Upper lobe of right lung (tissue), 1 donor: ENCODE results near the gene SENP8. TPM values are rescaled to one million over a fixed set of nuclear protein-coding genes. Genes with fewer than 3 reads are reported as not detected.
A peak's percentile ranks its signal among the peaks of the same experiment; 100 is the strongest.

Source experiments
- ATAC-seq: fragments of 200-7000 bp; cut with Tn5 transposase; one replicate; pipeline ENCODE4 v1.9.1; 2020; ENCODE audit warnings: mild to moderate bottlenecking, moderate library complexity
- DNase-seq: peaks from one replicate; pipeline ENCODE4 v3.0.0-alpha.2; 2020
- H3K27ac ChIP-seq: fragments of 200-600 bp; one replicate; pipeline ENCODE4 v1.8.0; 2022
- H3K27me3 ChIP-seq: fragments of 200-600 bp; one replicate; pipeline ENCODE4 v1.8.0; 2022; ENCODE audit warnings: mild to moderate bottlenecking
- H3K36me3 ChIP-seq: fragments of 200-600 bp; one replicate; pipeline ENCODE4 v1.8.0; 2022
- H3K4me1 ChIP-seq: fragments of 200-600 bp; one replicate; pipeline ENCODE4 v1.8.0; 2022
- H3K4me3 ChIP-seq: fragments of 200-600 bp; one replicate; pipeline ENCODE4 v1.8.0; 2022; ENCODE audit warnings: mild to moderate bottlenecking
- H3K9me3 ChIP-seq: fragments of 200-600 bp; one replicate; pipeline ENCODE4 v1.8.0; 2022
- intact Hi-C: fragments of 100-400 bp; cut with DNase I; formaldehyde crosslinking; loops from one replicate; pipeline ENCODE4 v1.11.0; 2022
- total RNA-seq: library from RNA; stranded (reverse); fragmentation: NEBNext Ultra II Directional; extraction: Animal tissue kit (Norgen Biotek cat#: 25700); gene quantifications from one replicate; pipeline ENCODE4 v1.2.1, GENCODE V29; 2021
- TF ChIP-seq, protein P1 (sequence below): fragments of 200-600 bp; IDR thresholded peaks from one replicate; pipeline ENCODE4 v1.8.0; 2022; ENCODE audit warnings: antibody characterized with exemption
- donor health status: DM: no; HTN: yes; CAD: no; lungs with severe emphysema.

SENP8 gene
- total RNA-seq, 1 donor from 2014 or later: 3.3 TPM

- Histone ChIP-seq H3K4me3 (no peak overlapping the region), H3K27ac (no peak overlapping the region), H3K4me1 (no peaks in the 10 kb centered on the region), H3K9me3 (no peaks in the 10 kb centered on the region), H3K27me3 (peaks cover 18% of the 10 kb centered on the region), H3K36me3 (no peaks in the 10 kb centered on the region)
- intact Hi-C loops: no loop called here
- TF ChIP-seq, protein P1, sequence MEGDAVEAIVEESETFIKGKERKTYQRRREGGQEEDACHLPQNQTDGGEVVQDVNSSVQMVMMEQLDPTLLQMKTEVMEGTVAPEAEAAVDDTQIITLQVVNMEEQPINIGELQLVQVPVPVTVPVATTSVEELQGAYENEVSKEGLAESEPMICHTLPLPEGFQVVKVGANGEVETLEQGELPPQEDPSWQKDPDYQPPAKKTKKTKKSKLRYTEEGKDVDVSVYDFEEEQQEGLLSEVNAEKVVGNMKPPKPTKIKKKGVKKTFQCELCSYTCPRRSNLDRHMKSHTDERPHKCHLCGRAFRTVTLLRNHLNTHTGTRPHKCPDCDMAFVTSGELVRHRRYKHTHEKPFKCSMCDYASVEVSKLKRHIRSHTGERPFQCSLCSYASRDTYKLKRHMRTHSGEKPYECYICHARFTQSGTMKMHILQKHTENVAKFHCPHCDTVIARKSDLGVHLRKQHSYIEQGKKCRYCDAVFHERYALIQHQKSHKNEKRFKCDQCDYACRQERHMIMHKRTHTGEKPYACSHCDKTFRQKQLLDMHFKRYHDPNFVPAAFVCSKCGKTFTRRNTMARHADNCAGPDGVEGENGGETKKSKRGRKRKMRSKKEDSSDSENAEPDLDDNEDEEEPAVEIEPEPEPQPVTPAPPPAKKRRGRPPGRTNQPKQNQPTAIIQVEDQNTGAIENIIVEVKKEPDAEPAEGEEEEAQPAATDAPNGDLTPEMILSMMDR: no peak
- no peak for DNase-seq
- ATAC-seq: no peak
These were observed 61.9 kb downstream of the SENP8 start for GRCh38 chr15:72179950-72180581.

DNA sequence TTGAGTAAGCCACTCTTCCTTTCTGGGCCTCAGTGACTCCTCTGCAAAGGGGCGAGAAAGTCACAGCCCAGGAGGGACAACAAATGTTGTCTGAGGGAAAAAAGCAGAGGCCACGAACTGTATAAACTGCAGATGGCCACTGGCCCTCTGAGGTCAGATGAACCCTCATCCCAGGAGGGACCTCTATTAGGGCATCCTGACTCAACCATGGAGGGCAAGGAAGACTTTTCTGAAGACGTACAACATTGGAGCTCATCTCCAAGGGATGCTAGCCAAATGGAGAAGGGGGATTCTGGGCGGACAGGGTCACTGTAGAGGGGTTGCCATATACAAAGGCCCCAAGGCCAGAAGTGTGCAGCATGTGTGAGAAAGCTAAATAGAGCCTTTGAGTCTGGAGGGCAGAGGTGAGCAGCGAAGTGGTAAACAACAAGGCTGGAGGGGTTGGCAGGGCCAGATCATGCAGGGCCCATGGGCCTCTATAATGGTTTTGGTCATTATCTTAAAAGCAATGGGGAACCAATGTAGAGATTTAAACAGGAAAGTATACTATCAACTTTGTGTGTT lies 62.6 kb downstream of the SENP8 start:
- no peak overlapping the region for H3K27ac ChIP-seq
- H3K27me3 ChIP-seq: peaks cover 24% of the 10 kb centered on the region
- no peak for ATAC-seq
- intact Hi-C loops: no loop called here
- no peak for DNase-seq
- no peaks in the 10 kb centered on the region for H3K36me3 ChIP-seq
- H3K9me3 ChIP-seq: no peaks in the 10 kb centered on the region
- no peaks in the 10 kb centered on the region for H3K4me1 ChIP-seq
- no peak overlapping the region for H3K4me3 ChIP-seq
- TF ChIP-seq, protein P1: no peak

GRCh38 chr15:72182244-72182643 lies 64.0 kb downstream of the SENP8 start:
- Histone ChIP-seq H3K27me3 (peaks cover 34% of the 10 kb centered on the region), H3K4me3 (no peak overlapping the region), H3K27ac (peak overlapping the region; percentile 76), H3K4me1 (no peaks in the 10 kb centered on the region), H3K36me3 (no peaks in the 10 kb centered on the region), H3K9me3 (no peaks in the 10 kb centered on the region)
- DNase-seq: no peak
- intact Hi-C loops: no loop called here
- TF ChIP-seq, protein P1: no peak
- ATAC-seq: no peak

GRCh38 chr15:72182673-72183072 lies 64.5 kb downstream of the SENP8 start:
- peak overlapping the region; percentile 76 for H3K27ac ChIP-seq
- peaks cover 34% of the 10 kb centered on the region for H3K27me3 ChIP-seq
- TF ChIP-seq, protein P1: no peak
- ATAC-seq (no peak), DNase-seq (no peak)
- no peaks in the 10 kb centered on the region for H3K9me3 ChIP-seq
- H3K36me3 ChIP-seq: no peaks in the 10 kb centered on the region
- no peaks in the 10 kb centered on the region for H3K4me1 ChIP-seq
- H3K4me3 ChIP-seq: no peak overlapping the region
- intact Hi-C loops: no loop called here

- peak overlapping the region; percentile 76 for H3K27ac ChIP-seq
- no peaks in the 10 kb centered on the region for H3K9me3 ChIP-seq
- intact Hi-C loops: no loop called here
- peaks cover 34% of the 10 kb centered on the region for H3K27me3 ChIP-seq
- ATAC-seq (no peak), DNase-seq (no peak)
- TF ChIP-seq, protein P1: no peak
- no peaks in the 10 kb centered on the region for H3K36me3 ChIP-seq
- H3K4me3 ChIP-seq: peak overlapping the region; percentile 19
- H3K4me1 ChIP-seq: no peaks in the 10 kb centered on the region
These were observed 65.6 kb downstream of the SENP8 start for GRCh38 chr15:72183781-72184164.
